GM12891 (cell line): ENCODE results near the gene CEMIP.
"Not testable (repeated sequence)": the region's sequence is repeated elsewhere in the genome, so short reads cannot be mapped to it uniquely, and the experiment has no call there.

Source experiments
- DNase-seq: peaks from one replicate; pipeline ENCODE4 v3.0.0; 2011; ENCODE audit warnings: low spot score; ENCODE audit not compliant: insufficient read length
- FAIRE-seq: peaks from 2 replicates; lab custom pipeline; 2011; peaks lifted over from hg19 to GRCh38; lab: Jason Lieb, UNC
- PAX5 ChIP-seq: IDR thresholded peaks from 2 replicates; pipeline ENCODE4 v1.6.1; 2011; ENCODE audit warnings: low read length, moderate library complexity, mild to moderate bottlenecking; ENCODE audit not compliant: insufficient read depth, severe bottlenecking
- POLR2A ChIP-seq: IDR thresholded peaks from 2 replicates; pipeline ENCODE4 v1.6.1; 2011; ENCODE audit warnings: low read depth, low read length, control low read depth
- POLR2AphosphoS5 ChIP-seq: IDR thresholded peaks from 2 replicates; pipeline ENCODE4 v1.6.1; 2011; ENCODE audit warnings: low read depth, low read length, control low read depth
- POU2F2 ChIP-seq: IDR thresholded peaks from 2 replicates; pipeline ENCODE4 v1.6.1; 2011; ENCODE audit warnings: low read depth, mild to moderate bottlenecking, control low read depth, low read length, moderate library complexity
- SPI1 ChIP-seq: IDR thresholded peaks from 2 replicates; pipeline ENCODE4 v1.6.1; 2011; ENCODE audit warnings: low read depth, low read length, control low read depth
- TAF1 ChIP-seq: IDR thresholded peaks from 2 replicates; pipeline ENCODE4 v1.6.1; 2011; ENCODE audit warnings: low read depth, low read length, control low read depth

The CEMIP gene

GRCh38 chr15:80755885-80756284 lies 23.3 kb upstream of the CEMIP start:
- no peak for TF ChIP-seq POLR2A
- no peak for TF ChIP-seq TAF1
- no peak for TF ChIP-seq POLR2AphosphoS5
- no peak for TF ChIP-seq POU2F2
- TF ChIP-seq PAX5, result no peak
- no peak for TF ChIP-seq SPI1
- DNase-seq, result no peak
- no peak for FAIRE-seq

- FAIRE-seq, result no peak
- TF ChIP-seq PAX5 (no peak), POU2F2 (no peak), POLR2AphosphoS5 (no peak), POLR2A (no peak), SPI1 (no peak), TAF1 (no peak)
- no peak for DNase-seq
Observed at GRCh38 chr15:80758130-80758745, 20.9 kb upstream of the CEMIP start.

GRCh38 chr15:80760960-80761359 lies 18.2 kb upstream of the CEMIP start:
- FAIRE-seq (no peak), DNase-seq (no peak)
- TF ChIP-seq POLR2AphosphoS5 (no peak), POU2F2 (no peak), SPI1 (no peak), PAX5 (no peak), TAF1 (no peak), POLR2A (no peak)

GRCh38 chr15:80761754-80762153 lies 17.4 kb upstream of the CEMIP start:
- TF ChIP-seq POLR2AphosphoS5 (no peak), PAX5 (no peak), POLR2A (no peak), POU2F2 (no peak), SPI1 (no peak), TAF1 (no peak)
- no peak for FAIRE-seq

GRCh38 chr15:80763235-80763634 lies 15.9 kb upstream of the CEMIP start:
- not testable (repeated sequence) for DNase-seq, FAIRE-seq

More at GRCh38 chr15:80761754-80762153, 17.4 kb upstream of the CEMIP start:
- no peak for DNase-seq

GRCh38 chr15:80764535-80764934 lies 14.6 kb upstream of the CEMIP start:
- DNase-seq, result no peak
- FAIRE-seq, result no peak
- TF ChIP-seq PAX5 (no peak), SPI1 (no peak), POLR2AphosphoS5 (no peak), POLR2A (no peak), TAF1 (no peak), POU2F2 (no peak)

- no peak for DNase-seq
- TF ChIP-seq POLR2AphosphoS5, result no peak
- TF ChIP-seq SPI1, result no peak
- TF ChIP-seq POU2F2, result no peak
- TF ChIP-seq POLR2A, result no peak
- TF ChIP-seq TAF1, result no peak
- no peak for TF ChIP-seq PAX5
- no peak for FAIRE-seq
Observed at GRCh38 chr15:80766275-80766674, 12.9 kb upstream of the CEMIP start.

GRCh38 chr15:80768158-80768557 lies 11.0 kb upstream of the CEMIP start:
- DNase-seq (no peak), FAIRE-seq (no peak)
- no peak for TF ChIP-seq TAF1
- no peak for TF ChIP-seq POU2F2
- TF ChIP-seq POLR2AphosphoS5, result no peak
- no peak for TF ChIP-seq SPI1
- no peak for TF ChIP-seq PAX5
- TF ChIP-seq POLR2A, result no peak

- DNase-seq (no peak), FAIRE-seq (no peak)
- no peak for TF ChIP-seq SPI1
- TF ChIP-seq TAF1, result no peak
- no peak for TF ChIP-seq POLR2A
- TF ChIP-seq POU2F2, result no peak
- no peak for TF ChIP-seq PAX5
- TF ChIP-seq POLR2AphosphoS5, result no peak
Observed at GRCh38 chr15:80769153-80769828, 9.9 kb upstream of the CEMIP start.
